ENCODE data around the gene GRM7. TPM values are rescaled to one million over a fixed set of nuclear protein-coding genes. Genes with fewer than 3 reads are reported as not detected.

GRM7 gene
- not detected in 2 replicates for total RNA-seq

GRCh38 chr3:6860954-6861624 is at the start of gene GRM7:
Gene GRM7, plus strand, starts transcription at chr3:6861115.

Data from nasal cavity respiratory epithelium epithelial cell of viscerocranial mucosa (primary cell).